ENCODE data around the gene MOB1A. TPM values are rescaled to one million over a fixed set of nuclear protein-coding genes. Genes with fewer than 3 reads are reported as not detected.

The MOB1A gene
- total and polyA plus RNA-seq, 2 experiments from 2014 or later = 36.2 to 111 TPM

Other genes with a start within 250 kb of the MOB1A start
- gene TET3, start 194.0 kb downstream of the MOB1A start, total RNA-seq (2014; rRNA removed; shearing (Covaris generic)) = 18.3 and 19.9 TPM in 2 replicates
- gene TET3, start 194.0 kb downstream of the MOB1A start, polyA plus RNA-seq (2016; fragmentation: Nextera tagmentation; extraction: Ambion mirVana) = 3.6 and 3.8 TPM in 2 replicates
- 36.2 and 89.8 TPM in 2 replicates for gene BOLA3, start 31.0 kb downstream of the MOB1A start, total RNA-seq (2014; rRNA removed; shearing (Covaris generic))
- gene BOLA3, start 31.0 kb downstream of the MOB1A start, polyA plus RNA-seq (2016; fragmentation: Nextera tagmentation; extraction: Ambion mirVana) = 233 and 235 TPM in 2 replicates
- gene MTHFD2, start 19.7 kb upstream of the MOB1A start, total RNA-seq (2014; rRNA removed; shearing (Covaris generic)) = 281 and 321 TPM in 2 replicates
- 279 and 305 TPM in 2 replicates for gene MTHFD2, start 19.7 kb upstream of the MOB1A start, polyA plus RNA-seq (2016; fragmentation: Nextera tagmentation; extraction: Ambion mirVana)
- 0.24 and 0.89 TPM in 2 replicates for gene SLC4A5, start 164.5 kb upstream of the MOB1A start, total RNA-seq (2014; rRNA removed; shearing (Covaris generic))
- 0.50 and 0.70 TPM in 2 replicates for gene SLC4A5, start 164.5 kb upstream of the MOB1A start, polyA plus RNA-seq (2016; fragmentation: Nextera tagmentation; extraction: Ambion mirVana)
- gene DCTN1, start 201.4 kb upstream of the MOB1A start, total RNA-seq (2014; rRNA removed; shearing (Covaris generic)) = 131 and 145 TPM in 2 replicates
- 108 and 126 TPM in 2 replicates for gene DCTN1, start 201.4 kb upstream of the MOB1A start, polyA plus RNA-seq (2016; fragmentation: Nextera tagmentation; extraction: Ambion mirVana)
- gene C2orf81, start 242.7 kb upstream of the MOB1A start, total RNA-seq (2014; rRNA removed; shearing (Covaris generic)) = 4.6 TPM in 2 replicates
- 3.7 and 3.8 TPM in 2 replicates for gene C2orf81, start 242.7 kb upstream of the MOB1A start, polyA plus RNA-seq (2016; fragmentation: Nextera tagmentation; extraction: Ambion mirVana)
- 41.3 and 41.6 TPM in 2 replicates for gene WDR54, start 242.9 kb upstream of the MOB1A start, total RNA-seq (2014; rRNA removed; shearing (Covaris generic))
- gene WDR54, start 242.9 kb upstream of the MOB1A start, polyA plus RNA-seq (2016; fragmentation: Nextera tagmentation; extraction: Ambion mirVana) = 35.2 and 42.6 TPM in 2 replicates

Measured in GM23338 (cell line).